Breast epithelium (tissue), 4 donors: ENCODE measurements around the gene CXCL14. TPM values are rescaled to one million over a fixed set of nuclear protein-coding genes. Genes with fewer than 3 reads are reported as not detected.

Experiments
- DNase-seq, 2 donors: peaks; one replicate each; pipeline ENCODE4 v3.0.0-alpha.2; 2019; ENCODE audit warnings: low spot score in 2 of 2
- H3K27ac ChIP-seq, 2 donors: fragments of 200-600 bp; sonication (generic) in 1 of 2; one replicate each; pipeline ENCODE4 v1.5.1; 2016 to 2019; ENCODE audit warnings: mild to moderate bottlenecking in 1 of 2
- H3K27me3 ChIP-seq, 2 donors: fragments of 200-600 bp; sonication (generic) in 1 of 2; one replicate each; pipeline versions ENCODE4 v1.5.1 to v1.6.0; 2017 to 2019; ENCODE audit warnings: control low read depth in 1 of 2, mild to moderate bottlenecking in 1 of 2
- H3K36me3 ChIP-seq: fragments of 200-600 bp; one replicate; pipeline ENCODE4 v1.5.1; 2019
- H3K4me1 ChIP-seq, 2 donors: fragments of 200-600 bp; sonication (generic); one replicate each; pipeline ENCODE4 v1.5.1; 2016 to 2019; ENCODE audit warnings: control low read depth in 1 of 2
- H3K4me3 ChIP-seq, 3 donors: fragments of 200-600 bp; sonication (generic); 1 replicate in 2 of 3; 2 replicates in 1 of 3; pipeline ENCODE4 v1.5.1; 2016 to 2019; ENCODE audit warnings: mild to moderate bottlenecking in 3 of 3, moderate library complexity in 2 of 3
- H3K9me3 ChIP-seq, 2 donors: fragments of 200-600 bp; sonication (generic) in 1 of 2; one replicate each; pipeline ENCODE4 v1.5.1; 2016 to 2019; ENCODE audit warnings: control low read depth in 1 of 2
- POLR2A ChIP-seq: fragments of 450-650 bp; IDR thresholded peaks from one replicate; pipeline ENCODE4 v1.6.1; 2016; ENCODE audit warnings: antibody characterized with exemption, mild to moderate bottlenecking, moderate library complexity
- POLR2AphosphoS5 ChIP-seq, 3 donors: sonication (generic); formaldehyde crosslinking; IDR thresholded peaks; one replicate each; pipeline ENCODE4 v1.6.1; 2017; ENCODE audit warnings: antibody characterized with exemption in 3 of 3
- intact Hi-C: fragments of 100-400 bp; cut with DNase I; formaldehyde crosslinking; loops from one replicate; pipeline ENCODE4 v1.15.1; 2023; ENCODE audit warnings: low total_unique reads
- total RNA-seq, 3 donors: library from RNA; depleted of rRNA; stranded (reverse); fragments of >200 nt; gene quantifications; one replicate each; pipeline ENCODE4 v1.1.0, GENCODE V29; 2016
- TF ChIP-seq, protein P1 (sequence below), 3 donors: fragments of 450-650 bp; IDR thresholded peaks; one replicate each; pipeline ENCODE4 v1.5.1; 2016 to 2017; ENCODE audit warnings: antibody characterized with exemption in 3 of 3, mild to moderate bottlenecking in 3 of 3, moderate library complexity in 3 of 3

The CXCL14 gene
- total RNA-seq, 3 donors from 2014 or later: 45.5 to 1,054 (median 46.9) TPM

DNA sequence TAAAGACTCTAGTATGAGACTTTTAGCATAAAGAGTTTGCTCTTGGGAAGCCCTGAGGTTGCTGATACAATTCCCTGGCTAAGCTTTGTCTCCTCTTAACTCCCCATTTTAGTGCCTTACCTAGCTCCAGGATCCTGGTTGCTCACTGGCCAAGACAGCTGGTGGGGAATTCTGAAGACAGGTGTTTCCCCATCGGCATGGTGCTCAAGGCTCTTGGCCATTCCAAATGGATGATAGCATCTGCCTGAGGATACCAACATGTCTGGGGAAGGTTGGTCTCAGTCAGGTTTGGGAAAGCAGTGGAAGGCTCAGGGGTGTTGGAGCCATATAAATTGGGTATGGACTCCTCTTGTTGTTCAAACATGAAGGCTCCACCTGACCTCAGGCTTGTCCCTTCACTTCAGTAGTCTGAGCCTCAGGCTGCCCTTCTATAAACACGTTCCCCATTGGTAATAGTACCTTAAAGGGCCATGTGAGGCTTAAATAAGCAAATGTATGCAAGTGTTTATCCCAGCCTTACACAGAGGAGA is 44.5 kb upstream of the CXCL14 start:
- H3K4me1 ChIP-seq: no peaks in the 10 kb centered on the region
- no peak overlapping the region for H3K4me3 ChIP-seq
- DNase-seq: no peak
- H3K9me3 ChIP-seq: peaks cover 9 to 11% of the 10 kb centered on the region in 2 donors
- H3K36me3 ChIP-seq: no peaks in the 10 kb centered on the region
- H3K27me3 ChIP-seq: no peaks in the 10 kb centered on the region
- intact Hi-C loops: no loop called here
- H3K27ac ChIP-seq: no peak overlapping the region
- TF ChIP-seq, protein P1, sequence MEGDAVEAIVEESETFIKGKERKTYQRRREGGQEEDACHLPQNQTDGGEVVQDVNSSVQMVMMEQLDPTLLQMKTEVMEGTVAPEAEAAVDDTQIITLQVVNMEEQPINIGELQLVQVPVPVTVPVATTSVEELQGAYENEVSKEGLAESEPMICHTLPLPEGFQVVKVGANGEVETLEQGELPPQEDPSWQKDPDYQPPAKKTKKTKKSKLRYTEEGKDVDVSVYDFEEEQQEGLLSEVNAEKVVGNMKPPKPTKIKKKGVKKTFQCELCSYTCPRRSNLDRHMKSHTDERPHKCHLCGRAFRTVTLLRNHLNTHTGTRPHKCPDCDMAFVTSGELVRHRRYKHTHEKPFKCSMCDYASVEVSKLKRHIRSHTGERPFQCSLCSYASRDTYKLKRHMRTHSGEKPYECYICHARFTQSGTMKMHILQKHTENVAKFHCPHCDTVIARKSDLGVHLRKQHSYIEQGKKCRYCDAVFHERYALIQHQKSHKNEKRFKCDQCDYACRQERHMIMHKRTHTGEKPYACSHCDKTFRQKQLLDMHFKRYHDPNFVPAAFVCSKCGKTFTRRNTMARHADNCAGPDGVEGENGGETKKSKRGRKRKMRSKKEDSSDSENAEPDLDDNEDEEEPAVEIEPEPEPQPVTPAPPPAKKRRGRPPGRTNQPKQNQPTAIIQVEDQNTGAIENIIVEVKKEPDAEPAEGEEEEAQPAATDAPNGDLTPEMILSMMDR (IDR thresholded peaks at IDR 0.05): no peak
- TF ChIP-seq POLR2A (no peak), POLR2AphosphoS5 (IDR thresholded peaks at IDR 0.05) (no peak)

DNA sequence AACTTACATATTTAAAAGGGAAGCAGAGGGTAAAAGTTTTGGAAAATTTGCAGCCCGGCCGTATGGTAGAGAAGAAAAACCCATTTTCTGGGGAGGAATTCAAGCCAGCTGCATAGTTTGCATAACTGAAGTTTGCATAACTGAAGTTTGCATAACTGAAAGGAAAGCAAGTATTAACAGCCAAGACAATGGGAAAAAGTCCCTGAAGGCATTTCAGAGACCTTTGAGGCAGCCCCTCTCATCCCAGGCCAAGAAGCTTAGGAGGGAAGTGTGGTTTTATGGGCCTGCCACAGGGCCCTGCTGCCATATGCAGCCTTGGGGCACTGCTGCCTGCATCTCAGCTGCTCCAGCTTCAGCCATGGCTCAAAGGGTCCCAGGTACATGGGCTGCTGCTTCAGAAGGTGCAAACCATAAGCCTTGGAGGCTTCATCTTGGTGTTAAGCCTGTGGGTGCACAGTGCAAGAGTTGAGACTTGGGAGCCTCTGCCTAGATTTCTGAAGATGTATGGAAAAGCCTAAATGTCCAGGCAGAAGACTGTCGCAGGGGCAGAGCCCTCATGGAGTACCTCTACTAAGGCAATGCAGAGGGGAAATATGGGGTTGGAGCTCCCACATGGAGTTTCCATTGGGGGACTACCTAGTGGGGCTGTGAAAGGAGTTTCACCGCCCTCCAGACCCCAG is 36.9 kb upstream of the CXCL14 start:
- intact Hi-C loops: no loop called here
- Histone ChIP-seq H3K27ac (no peak overlapping the region), H3K27me3 (no peaks in the 10 kb centered on the region), H3K4me1 (no peaks in the 10 kb centered on the region), H3K9me3 (peaks cover 16% of the 10 kb centered on the region in 2 donors), H3K4me3 (no peak overlapping the region), H3K36me3 (no peaks in the 10 kb centered on the region)
- DNase-seq: no peak
- TF ChIP-seq, protein P1 (IDR thresholded peaks at IDR 0.05): no peak
- TF ChIP-seq POLR2A (no peak), POLR2AphosphoS5 (IDR thresholded peaks at IDR 0.05) (no peak)

DNA sequence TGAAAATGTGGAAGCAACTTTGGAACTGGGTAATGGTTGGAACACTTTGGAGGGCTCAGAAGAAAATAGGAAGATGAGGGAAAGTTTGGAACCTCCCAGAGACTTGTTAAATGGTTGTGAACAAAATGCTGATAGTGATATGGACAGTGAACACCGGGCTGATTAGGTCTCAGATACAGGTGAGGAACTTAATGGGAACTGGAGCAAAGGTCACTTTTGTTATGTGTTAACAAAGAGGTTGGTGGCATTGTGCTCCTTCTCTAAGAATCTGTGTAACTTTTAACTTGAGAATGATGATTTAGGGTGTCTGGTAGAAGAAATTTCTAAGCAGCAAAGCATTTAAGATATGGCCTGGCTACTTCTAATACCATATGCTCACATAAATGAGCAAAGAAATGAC is 36.4 kb upstream of the CXCL14 start:
- no peaks in the 10 kb centered on the region for H3K4me1 ChIP-seq
- H3K27me3 ChIP-seq: no peaks in the 10 kb centered on the region
- DNase-seq: no peak
- H3K4me3 ChIP-seq: no peak overlapping the region
- no peaks in the 10 kb centered on the region for H3K36me3 ChIP-seq
- TF ChIP-seq, protein P1 (IDR thresholded peaks at IDR 0.05): no peak
- TF ChIP-seq POLR2AphosphoS5 (IDR thresholded peaks at IDR 0.05) (no peak), POLR2A (no peak)
- H3K9me3 ChIP-seq: peaks cover 11 to 16% of the 10 kb centered on the region in 2 donors
- intact Hi-C loops: no loop called here
- H3K27ac ChIP-seq: no peak overlapping the region

DNA sequence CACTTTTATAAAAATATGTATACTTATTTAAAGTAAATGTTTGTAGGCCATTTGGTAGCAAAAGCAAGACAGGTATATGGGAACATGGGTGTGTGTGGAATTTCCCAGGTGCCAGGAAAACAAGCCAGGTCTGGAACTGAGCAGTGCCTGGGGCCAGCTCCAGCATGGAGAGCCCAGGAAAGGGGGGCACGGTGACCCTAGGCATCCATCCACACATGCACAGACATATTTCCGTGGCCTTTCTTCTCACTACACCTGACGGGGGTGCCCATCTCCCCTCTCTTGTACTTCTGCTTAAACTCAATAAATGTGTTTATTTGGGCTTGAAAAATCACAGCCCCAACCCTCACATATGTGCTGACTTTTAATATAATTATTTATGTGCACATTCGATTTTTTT is 31.2 kb upstream of the CXCL14 start:
- peak in 1 of 2 donors; percentile 15 for DNase-seq
- intact Hi-C loops: no loop called here
- H3K27ac ChIP-seq: no peak overlapping the region
- TF ChIP-seq POLR2AphosphoS5 (IDR thresholded peaks at IDR 0.05) (no peak), POLR2A (no peak)
- TF ChIP-seq, protein P1 (IDR thresholded peaks at IDR 0.05): no peak
- no peaks in the 10 kb centered on the region for H3K36me3 ChIP-seq
- H3K9me3 ChIP-seq: no peaks in the 10 kb centered on the region
- no peak overlapping the region for H3K4me3 ChIP-seq
- H3K4me1 ChIP-seq: no peaks in the 10 kb centered on the region
- no peaks in the 10 kb centered on the region for H3K27me3 ChIP-seq

DNA sequence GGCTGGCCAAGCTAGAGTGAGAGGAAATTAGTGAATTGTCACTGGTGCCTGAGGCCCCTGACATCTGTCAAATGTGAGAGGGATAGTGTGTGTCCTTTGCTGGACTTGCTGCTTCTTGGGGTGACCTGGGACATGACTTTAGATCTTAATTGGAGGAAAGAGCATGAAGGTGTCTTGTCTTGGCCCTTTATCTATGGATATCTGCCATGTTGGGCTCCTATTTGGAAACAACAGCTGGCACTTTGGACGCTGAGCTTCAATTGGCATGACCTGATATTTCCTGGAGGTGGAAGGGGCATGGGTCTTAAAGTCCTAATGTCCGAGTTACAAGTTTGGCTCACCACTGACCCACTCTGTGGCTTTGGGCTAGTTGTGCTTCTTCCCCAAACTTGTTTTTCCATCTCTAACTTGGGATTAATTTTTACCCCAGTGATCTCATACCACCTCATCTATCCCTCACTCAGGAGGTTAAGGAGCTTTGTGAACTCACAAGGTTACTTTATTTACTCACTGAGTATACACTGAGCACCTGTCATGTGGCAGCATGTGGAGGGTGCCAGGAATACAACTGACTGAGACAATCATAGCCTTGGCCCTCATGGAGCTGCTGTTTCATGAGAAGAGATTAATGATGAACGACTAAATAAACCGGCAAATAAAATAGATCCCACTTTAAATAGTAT is 30.1 kb upstream of the CXCL14 start:
- Histone ChIP-seq H3K27me3 (no peaks in the 10 kb centered on the region), H3K9me3 (no peaks in the 10 kb centered on the region), H3K36me3 (no peaks in the 10 kb centered on the region), H3K4me1 (no peaks in the 10 kb centered on the region), H3K27ac (peak overlapping the region in 1 of 2 donors; percentile 38), H3K4me3 (no peak overlapping the region)
- DNase-seq: no peak
- no peak for TF ChIP-seq POLR2A
- no peak for TF ChIP-seq POLR2AphosphoS5 (IDR thresholded peaks at IDR 0.05)
- TF ChIP-seq, protein P1 (IDR thresholded peaks at IDR 0.05): no peak
- intact Hi-C loops: no loop called here
